CD4-positive, CD25-positive, alpha-beta regulatory T cell (primary cell): ENCODE measurements around the gene NMU. TPM values are rescaled to one million over a fixed set of nuclear protein-coding genes. Genes with fewer than 3 reads are reported as not detected.
A peak's percentile ranks its signal among the peaks of the same experiment; 100 is the strongest.

Source experiments
- ATAC-seq, 2 donors: fragments of 150-1000 bp; cut with Tn5 transposase; one replicate each; pipeline ENCODE4 v1.10.0; 2021; ENCODE audit warnings: low read depth in 2 of 2, moderate number of reproducible peaks in 2 of 2, moderate library complexity in 1 of 2
- DNase-seq, 3 donors: peaks; one replicate each; pipeline versions ENCODE4 v3.0.0 to v3.0.0-alpha.2; 2012 to 2022; ENCODE audit warnings: mixed read lengths in 1 of 3
- H3K27ac ChIP-seq: one replicate; pipeline ENCODE4 v1.7.0; 2013; ENCODE audit warnings: mild to moderate bottlenecking, low read length; ENCODE audit not compliant: insufficient read depth, poor library complexity, severe bottlenecking
- H3K27me3 ChIP-seq: one replicate; pipeline ENCODE4 v1.7.0; 2013; ENCODE audit warnings: low read length; ENCODE audit not compliant: control insufficient read depth, insufficient read depth
- H3K36me3 ChIP-seq: one replicate; pipeline ENCODE4 v1.7.0; 2013; ENCODE audit warnings: mild to moderate bottlenecking, low read length, moderate library complexity; ENCODE audit not compliant: control insufficient read depth, insufficient read depth
- H3K4me1 ChIP-seq: 2 replicates; pipeline ENCODE4 v1.7.0; 2013; ENCODE audit warnings: mild to moderate bottlenecking, low read length; ENCODE audit not compliant: insufficient read depth, control insufficient read depth, poor library complexity, severe bottlenecking
- H3K4me3 ChIP-seq: one replicate; pipeline ENCODE4 v1.7.0; 2013; ENCODE audit warnings: low read depth, mild to moderate bottlenecking, low read length, moderate library complexity
- H3K9me3 ChIP-seq, 2 experiments: 1 replicate in 1 of 2; 2 replicates in 1 of 2; pipeline ENCODE4 v1.7.0; 2013; ENCODE audit warnings: low read length in 2 of 2, mild to moderate bottlenecking in 1 of 2, moderate library complexity in 1 of 2; ENCODE audit not compliant: control insufficient read depth in 2 of 2
- H3K27ac Mint-ChIP-seq, 3 donors: one replicate each; pipeline ENCODE4 v1.8.0; 2020 to 2022; ENCODE audit warnings: mild to moderate bottlenecking in 3 of 3, mixed read lengths in 3 of 3, moderate library complexity in 2 of 3
- H3K27me3 Mint-ChIP-seq: one replicate; pipeline ENCODE4 v1.8.0; 2022; ENCODE audit warnings: mild to moderate bottlenecking, mixed read lengths
- H3K36me3 Mint-ChIP-seq: one replicate; pipeline ENCODE4 v1.8.0; 2020; ENCODE audit warnings: mixed read lengths
- H3K4me1 Mint-ChIP-seq, 4 donors: one replicate each; pipeline ENCODE4 v1.8.0; 2020 to 2022; ENCODE audit warnings: mixed read lengths in 4 of 4, mild to moderate bottlenecking in 1 of 4
- H3K4me3 Mint-ChIP-seq, 4 donors: one replicate each; pipeline ENCODE4 v1.8.0; 2020 to 2022; ENCODE audit warnings: mild to moderate bottlenecking in 4 of 4, mixed read lengths in 4 of 4, moderate library complexity in 3 of 4
- H3K9me3 Mint-ChIP-seq, 7 donors: one replicate each; pipeline ENCODE4 v1.8.0; 2020 to 2022; ENCODE audit warnings: mixed read lengths in 7 of 7, mild to moderate bottlenecking in 3 of 7, moderate library complexity in 2 of 7
- polyA plus RNA-seq, 4 donors: library from polyadenylated mRNA; unstranded; fragments of 300-500 nt; fragmentation: Illumina TruSeq; gene quantifications; one replicate each; pipeline ENCODE4 v1.2.3, GENCODE V29; 2021
- total RNA-seq: library from RNA; stranded (reverse); gene quantifications from one replicate; pipeline ENCODE4 v1.2.3, GENCODE V29; 2022

NMU gene
- total and polyA plus RNA-seq, 5 donors from 2014 or later = 0.88 TPM; not detected in 4

GRCh38 chr4:55546506-55546755 is 89.7 kb downstream of the NMU start:
- Mint-ChIP-seq H3K4me1 (peaks cover 38 to 53% (median 47%) of the 10 kb centered on the region in 4 donors), H3K27me3 (peaks cover 24% of the 10 kb centered on the region)
- no peak overlapping the region for H3K4me3 ChIP-seq

GRCh38 chr4:55545641-55546505 is 90.2 kb downstream of the NMU start:
- no peaks in the 10 kb centered on the region for H3K27me3 ChIP-seq
- H3K36me3 ChIP-seq = no peaks in the 10 kb centered on the region
- H3K4me1 ChIP-seq = peaks cover 31% of the 10 kb centered on the region
- Mint-ChIP-seq H3K9me3 (no peaks in the 10 kb centered on the region), H3K36me3 (no peaks in the 10 kb centered on the region), H3K4me3 (peak overlapping the region; percentile 98 to 99 (median 98)), H3K4me1 (peaks cover 40 to 57% (median 51%) of the 10 kb centered on the region in 4 donors), H3K27me3 (peaks cover 24% of the 10 kb centered on the region), H3K27ac (peak overlapping the region; percentile 93 to 94 (median 93))
- ATAC-seq (peak; percentile 38 to 42), DNase-seq (peak; percentile 61 to 63 (median 62))
- no peaks in the 10 kb centered on the region for H3K9me3 ChIP-seq
- peak overlapping the region; percentile 85 for H3K27ac ChIP-seq
- H3K4me3 ChIP-seq = peak overlapping the region; percentile 78

More at GRCh38 chr4:55546506-55546755, 89.7 kb downstream of the NMU start:
- peak overlapping the region; percentile 85 for H3K27ac ChIP-seq
- no peak overlapping the region for H3K27ac Mint-ChIP-seq
- peaks cover 27% of the 10 kb centered on the region for H3K4me1 ChIP-seq
- ATAC-seq = peak in 1 of 2 donors; percentile 61
- no peaks in the 10 kb centered on the region for H3K9me3 ChIP-seq
- no peak for DNase-seq
- no peaks in the 10 kb centered on the region for H3K27me3 ChIP-seq
- H3K4me3 Mint-ChIP-seq = peak overlapping the region; percentile 91 to 98 (median 95)
- H3K36me3 ChIP-seq = no peaks in the 10 kb centered on the region
- no peaks in the 10 kb centered on the region for H3K36me3 Mint-ChIP-seq
- no peaks in the 10 kb centered on the region for H3K9me3 Mint-ChIP-seq

Other genes with a start within 250 kb of the NMU start
- 44.0 TPM for gene TMEM165, start 240.3 kb downstream of the NMU start, total RNA-seq
- 10 to 100 TPM; 34.5 to 50.1 (median 44.7) TPM for gene TMEM165, start 240.3 kb downstream of the NMU start, polyA plus RNA-seq
- 16.6 TPM for gene CLOCK, start 89.4 kb downstream of the NMU start, total RNA-seq
- 1 to 10 TPM; 4.6 to 8.9 (median 7.9) TPM for gene CLOCK, start 89.4 kb downstream of the NMU start, polyA plus RNA-seq
- gene PDCL2, start 44.1 kb downstream of the NMU start, total RNA-seq = not detected
- not detected for gene PDCL2, start 44.1 kb downstream of the NMU start, polyA plus RNA-seq
- not detected for gene EXOC1L, start 183.5 kb upstream of the NMU start, total RNA-seq
- not detected for gene EXOC1L, start 183.5 kb upstream of the NMU start, polyA plus RNA-seq
- gene EXOC1, start 217.3 kb upstream of the NMU start, total RNA-seq = 23.3 TPM
- 10 to 100 TPM; 14.8 to 24.3 (median 16.1) TPM for gene EXOC1, start 217.3 kb upstream of the NMU start, polyA plus RNA-seq